Jurkat, Clone E6-1 (cell line): Measurements from ENCODE around the gene OR2L8. TPM values are rescaled to one million over a fixed set of nuclear protein-coding genes. Genes with fewer than 3 reads are reported as not detected.

Source experiments
- DNase-seq: peaks from one replicate; pipeline ENCODE4 v3.0.0-alpha.2; 2011; ENCODE audit warnings: low read depth, low spot score
- H3K4me3 ChIP-seq: 2 replicates; pipeline ENCODE4 v1.5.1; 2011; ENCODE audit warnings: mild to moderate bottlenecking, low read length, control low read depth, moderate library complexity
- polyA plus RNA-seq: library from polyadenylated mRNA; unstranded; fragments of >200 nt; gene quantifications from one replicate; pipeline ENCODE4 v1.2.1, GENCODE V29; 2012; ENCODE audit warnings: missing spikeins; ENCODE audit not compliant: insufficient read length, insufficient read depth

OR2L8 gene, protein sequence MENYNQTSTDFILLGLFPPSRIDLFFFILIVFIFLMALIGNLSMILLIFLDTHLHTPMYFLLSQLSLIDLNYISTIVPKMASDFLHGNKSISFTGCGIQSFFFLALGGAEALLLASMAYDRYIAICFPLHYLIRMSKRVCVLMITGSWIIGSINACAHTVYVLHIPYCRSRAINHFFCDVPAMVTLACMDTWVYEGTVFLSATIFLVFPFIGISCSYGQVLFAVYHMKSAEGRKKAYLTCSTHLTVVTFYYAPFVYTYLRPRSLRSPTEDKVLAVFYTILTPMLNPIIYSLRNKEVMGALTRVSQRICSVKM
- not detected for polyA plus RNA-seq

DNA sequence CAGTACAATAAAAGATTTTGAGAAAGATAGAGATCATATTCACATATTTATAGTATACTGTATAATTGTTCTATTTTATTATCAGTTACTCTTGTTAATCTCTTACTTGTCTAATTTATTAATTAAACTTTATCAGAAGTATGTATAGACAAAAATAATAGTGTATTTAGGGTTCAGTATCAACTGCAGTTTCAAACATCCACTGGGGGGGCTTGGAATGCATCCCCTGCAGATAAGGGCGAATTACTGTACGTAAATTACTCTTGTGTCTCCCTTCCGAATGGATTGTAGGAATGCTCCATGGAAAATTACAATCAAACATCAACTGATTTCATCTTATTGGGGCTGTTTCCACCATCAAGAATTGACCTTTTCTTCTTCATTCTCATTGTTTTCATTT lies at the start of gene OR2L8:
OR2L8 (plus strand) TSS at position 301 of the 400 bp plus-strand sequence; CDS start at position 301, 0 bp downstream.
- no peak for DNase-seq
- no peak within 1 kb of the TSS for H3K4me3 ChIP-seq

DNA sequence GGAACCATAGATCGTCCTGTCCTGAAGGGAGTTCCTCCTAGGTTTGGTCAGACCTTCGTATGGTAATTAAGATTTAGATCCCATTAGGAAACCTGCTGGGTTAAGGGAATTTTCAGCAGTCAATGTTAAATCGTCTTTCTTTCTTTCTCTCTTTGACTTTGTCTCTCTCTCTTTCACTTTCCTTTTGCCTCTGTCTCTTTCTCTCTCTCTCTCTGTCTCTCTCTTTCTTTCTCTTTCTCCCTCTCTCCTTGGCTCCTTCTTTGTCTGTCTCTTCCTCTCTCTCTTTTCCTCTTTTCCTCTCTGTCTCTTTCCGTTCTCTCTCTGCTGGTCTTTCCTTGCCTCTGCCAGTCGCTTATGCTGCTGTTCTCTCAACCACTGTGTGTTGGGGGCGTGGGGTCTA lies 44.5 kb upstream of the OR2L8 start:
- no peak overlapping the region for H3K4me3 ChIP-seq
- no peak for DNase-seq

DNA sequence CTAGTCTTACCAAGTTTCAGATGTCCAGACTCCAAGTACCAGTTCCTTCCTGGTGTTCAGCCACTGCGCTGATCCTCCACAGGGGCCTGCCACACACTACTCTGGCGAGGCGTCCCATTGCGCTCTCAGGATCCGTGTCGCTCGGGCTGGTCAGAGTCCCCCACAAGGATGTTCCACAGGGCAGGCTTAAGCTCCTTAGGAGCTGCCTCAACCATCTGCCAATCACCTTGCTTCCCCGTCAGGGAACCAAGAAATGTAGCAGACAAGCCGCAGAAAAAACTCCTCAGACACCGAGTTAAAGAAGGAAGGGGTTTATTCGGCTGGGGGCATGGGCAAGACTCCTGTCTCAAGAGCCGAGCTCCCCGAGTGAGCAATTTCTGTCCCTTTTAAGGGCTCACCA lies 43.5 kb upstream of the OR2L8 start:
- no peak for DNase-seq
- H3K4me3 ChIP-seq, result no peak overlapping the region

DNA sequence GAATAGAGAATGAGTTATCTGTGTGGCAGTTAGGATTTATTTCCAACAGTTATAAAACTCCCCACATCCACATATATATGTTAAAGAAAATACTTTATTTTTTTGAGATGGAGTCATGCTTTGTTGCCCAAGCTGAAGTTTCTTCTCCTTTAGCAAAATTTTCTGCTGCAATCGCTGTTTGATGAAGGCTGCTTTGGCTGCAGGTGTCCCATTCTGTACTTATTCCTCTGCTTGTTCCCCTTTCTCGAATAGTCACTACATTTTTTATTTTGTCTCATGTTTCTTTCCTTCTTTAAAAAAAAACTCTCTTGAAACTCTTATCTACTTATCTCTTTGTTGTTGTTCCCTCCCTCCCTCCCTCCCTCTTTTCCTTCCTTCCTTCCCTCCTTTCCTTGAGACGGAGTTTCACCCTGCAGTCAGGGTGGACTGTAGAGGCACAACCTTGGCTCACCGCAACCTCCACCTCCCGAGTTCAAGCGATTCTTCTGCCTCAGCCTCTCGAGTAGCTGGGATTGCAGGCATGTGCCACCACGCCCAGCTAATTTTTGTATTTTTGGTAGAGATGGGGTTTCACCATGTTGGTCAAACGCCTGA lies 42.7 kb upstream of the OR2L8 start:
- H3K4me3 ChIP-seq, result no peak overlapping the region
- no peak for DNase-seq

DNA sequence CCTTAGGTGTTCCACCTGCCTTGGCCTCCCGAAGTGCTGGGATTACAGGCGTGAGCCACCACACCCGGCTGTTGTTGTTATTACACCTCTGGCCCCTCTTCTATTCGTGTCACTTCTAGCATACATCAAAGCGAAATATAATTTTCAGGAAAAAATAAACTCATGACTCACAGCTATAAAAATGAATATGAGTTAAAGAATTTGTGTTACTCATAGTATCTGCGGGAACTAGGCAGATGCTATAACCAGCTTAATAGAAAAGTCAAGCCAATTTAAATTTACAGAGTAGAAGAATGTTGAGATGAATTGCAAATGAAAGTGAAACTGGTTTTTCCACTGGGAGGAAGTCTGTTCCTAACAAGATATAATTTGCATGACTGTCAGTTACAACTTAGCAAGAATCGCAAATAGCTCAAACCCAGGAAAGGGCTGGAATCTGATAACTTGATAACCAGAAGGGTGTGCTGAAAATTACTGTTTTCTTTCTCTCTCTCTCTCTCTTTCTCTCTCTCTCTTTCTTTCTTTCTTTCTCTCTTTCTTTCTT lies 42.1 kb upstream of the OR2L8 start:
- peak; percentile 61 for DNase-seq
- no peak overlapping the region for H3K4me3 ChIP-seq

DNA sequence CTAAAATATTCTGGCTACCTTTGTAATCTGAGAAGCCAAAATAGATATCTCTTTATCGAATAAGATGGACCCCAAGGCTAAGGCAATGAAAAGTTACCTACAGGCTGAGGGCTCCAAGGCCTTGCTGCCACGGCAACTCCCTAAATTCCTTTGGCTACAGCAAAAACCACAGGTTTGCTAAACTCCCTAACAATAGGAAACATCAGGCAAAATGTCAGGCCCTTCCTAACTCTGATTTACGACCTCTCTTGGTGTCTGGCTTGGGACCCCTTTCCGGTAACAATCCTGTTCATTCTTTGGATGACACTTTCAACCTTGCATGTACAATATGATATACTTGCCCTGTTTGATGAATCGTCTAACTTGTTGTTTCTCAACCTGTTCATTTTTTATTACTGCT lies 39.9 kb upstream of the OR2L8 start:
- no peak overlapping the region for H3K4me3 ChIP-seq
- DNase-seq, result no peak

DNA sequence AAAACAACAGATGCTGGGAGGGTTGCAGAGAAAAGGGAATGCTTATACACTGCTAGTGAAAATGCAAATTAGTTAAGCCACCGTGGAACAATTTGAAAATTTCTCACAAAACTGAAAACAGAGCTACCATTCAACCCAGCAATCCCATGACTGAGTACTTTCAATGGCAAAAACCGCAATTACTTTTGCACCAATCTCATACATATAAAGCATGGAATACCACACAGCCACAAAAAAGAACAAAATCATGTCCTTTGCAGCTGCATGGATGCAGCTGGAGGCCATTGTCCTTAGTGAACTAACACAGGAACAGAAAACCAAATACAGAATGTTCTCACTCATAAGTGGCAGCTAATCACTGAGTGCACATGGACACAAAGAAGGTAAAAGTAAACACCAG lies 34.9 kb upstream of the OR2L8 start:
- H3K4me3 ChIP-seq, result no peak overlapping the region
- no peak for DNase-seq

DNA sequence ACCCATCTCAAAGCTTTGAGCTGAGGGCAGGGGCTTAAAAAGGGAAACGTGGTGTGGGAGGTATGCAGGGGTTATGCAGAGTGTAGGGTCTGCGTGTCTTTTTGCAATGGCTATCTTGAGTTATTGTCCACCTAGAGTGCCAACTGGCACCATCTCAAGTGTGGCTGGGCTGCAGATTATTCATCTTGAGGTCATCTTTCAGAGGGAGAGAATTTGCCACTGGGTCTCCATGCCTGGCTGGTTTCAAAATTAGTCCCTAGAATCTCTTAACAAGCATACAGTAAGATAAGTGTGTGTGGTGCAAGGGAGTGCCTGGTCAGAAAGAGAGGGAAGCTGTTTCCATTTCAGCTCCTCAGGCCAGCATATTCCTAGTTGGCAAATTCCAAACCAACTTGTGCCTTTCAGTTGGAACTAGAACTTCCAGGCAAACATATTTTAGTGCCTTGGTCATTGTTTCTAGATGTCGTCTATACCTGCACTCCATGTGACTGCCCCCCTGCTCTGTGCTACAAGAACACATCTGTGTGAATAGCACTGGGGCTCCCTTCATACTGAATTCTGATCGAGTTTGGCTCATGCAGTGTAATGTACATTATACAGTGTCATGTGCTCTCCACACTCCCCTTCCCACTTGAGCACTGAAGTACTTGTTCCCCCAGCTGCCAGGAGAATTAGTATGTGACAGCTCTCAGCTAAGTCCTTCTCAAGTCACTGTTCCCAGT lies 33.6 kb upstream of the OR2L8 start:
- no peak for DNase-seq
- no peak overlapping the region for H3K4me3 ChIP-seq

DNA sequence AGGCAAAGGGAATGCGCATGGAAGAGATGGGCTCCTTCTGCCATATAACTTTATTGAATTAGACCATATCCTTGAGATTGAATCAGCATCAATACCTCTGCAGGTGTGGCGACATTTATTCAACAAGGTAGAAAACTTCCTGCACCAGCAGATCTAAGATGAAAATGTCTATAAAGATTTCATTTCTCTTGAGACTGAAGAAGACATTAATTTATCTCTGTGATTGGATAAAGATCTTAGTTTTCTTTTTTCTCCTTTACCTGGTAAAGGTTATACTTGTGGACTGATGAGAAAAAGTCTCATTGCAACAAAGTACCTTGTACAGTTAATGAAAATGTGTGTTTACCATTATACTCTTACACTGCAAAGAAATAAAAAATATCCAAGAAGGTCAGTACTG lies 28.7 kb upstream of the OR2L8 start, which contains the start of gene OR2T8:
OR2T8 (plus strand) TSS at position 301 of the 400 bp plus-strand sequence. CDS start 766 bp downstream, outside the sequence.
- H3K4me3 ChIP-seq, result no peak within 1 kb of the TSS
- no peak for DNase-seq

DNA sequence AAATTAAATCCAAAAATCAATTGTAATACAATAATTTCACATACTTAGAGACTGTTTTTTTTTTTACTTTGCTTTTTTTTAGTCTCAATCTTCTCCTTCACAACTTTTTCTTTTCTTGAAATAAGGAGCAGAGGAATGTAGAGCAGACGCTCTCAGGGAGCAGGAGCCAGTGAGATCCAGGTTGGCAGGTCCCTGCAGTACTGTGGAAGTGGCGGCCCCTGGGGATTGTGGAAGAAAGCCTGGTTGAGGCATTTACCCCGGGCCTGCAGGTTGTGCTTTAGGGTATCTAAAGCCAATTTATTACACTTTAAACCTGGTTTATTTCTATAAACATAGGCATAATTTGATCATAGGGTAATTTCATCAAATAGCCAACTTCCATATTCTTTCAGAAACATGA lies 24.7 kb upstream of the OR2L8 start:
- no peak for DNase-seq
- no peak overlapping the region for H3K4me3 ChIP-seq

DNA sequence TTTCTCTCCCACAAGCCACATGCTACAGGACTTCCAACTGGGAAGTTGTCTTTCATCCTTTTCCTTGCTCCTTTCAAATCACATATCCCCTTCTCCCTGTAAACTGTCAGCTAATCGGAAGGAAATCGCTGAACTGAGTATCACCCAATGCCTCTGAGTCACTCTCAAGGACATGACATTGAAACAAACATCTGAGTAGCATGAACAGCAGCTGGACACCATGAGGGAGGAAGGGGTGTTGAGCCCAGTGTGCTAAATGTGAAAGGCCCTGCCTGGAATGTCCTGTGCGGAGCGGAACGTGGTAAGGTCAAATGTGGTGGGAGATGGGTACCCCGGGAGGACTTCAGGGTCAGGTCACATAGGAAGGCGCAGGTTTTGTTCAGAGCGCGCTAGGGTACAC lies 23.8 kb upstream of the OR2L8 start, which contains the start of gene OR2AJ1:
OR2AJ1 (plus strand) TSS at position 22 of the 400 bp plus-strand sequence. CDS start 8,880 bp downstream, outside the sequence.
- H3K4me3 ChIP-seq, result no peak within 1 kb of the TSS
- no peak for DNase-seq

DNA sequence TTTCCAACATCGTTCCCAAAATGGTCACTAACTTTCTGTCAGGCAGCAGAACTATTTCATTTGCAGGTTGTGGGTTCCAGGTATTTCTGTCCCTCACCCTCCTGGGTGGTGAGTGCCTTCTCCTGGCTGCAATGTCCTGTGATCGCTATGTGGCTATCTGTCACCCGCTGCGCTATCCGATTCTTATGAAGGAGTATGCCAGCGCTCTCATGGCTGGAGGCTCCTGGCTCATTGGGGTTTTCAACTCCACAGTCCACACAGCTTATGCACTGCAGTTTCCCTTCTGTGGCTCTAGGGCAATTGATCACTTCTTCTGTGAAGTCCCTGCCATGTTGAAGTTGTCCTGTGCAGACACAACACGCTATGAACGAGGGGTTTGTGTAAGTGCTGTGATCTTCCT lies 14.7 kb upstream of the OR2L8 start:
- no peak overlapping the region for H3K4me3 ChIP-seq
- DNase-seq, result no peak

DNA sequence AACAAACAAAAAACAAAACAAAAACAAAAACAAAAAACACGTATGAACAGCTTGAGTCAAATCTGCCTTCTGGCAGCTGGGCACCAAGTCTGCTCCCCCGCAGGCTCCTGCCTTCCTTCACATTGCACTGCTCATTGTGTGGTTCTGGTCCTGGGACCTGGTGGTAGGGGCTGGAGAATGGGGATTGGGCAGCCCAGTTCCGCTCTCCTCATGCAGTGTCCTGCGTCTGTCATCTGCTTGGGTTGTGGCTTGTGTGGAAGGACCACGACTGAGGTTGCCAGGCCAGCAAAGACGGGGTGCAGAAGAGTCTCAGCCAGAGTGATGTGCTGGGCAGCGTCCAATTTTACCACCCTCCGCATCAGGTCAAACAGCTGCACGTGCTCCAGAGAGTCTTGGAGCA lies 12.9 kb upstream of the OR2L8 start:
- DNase-seq, result no peak
- H3K4me3 ChIP-seq, result no peak overlapping the region

DNA sequence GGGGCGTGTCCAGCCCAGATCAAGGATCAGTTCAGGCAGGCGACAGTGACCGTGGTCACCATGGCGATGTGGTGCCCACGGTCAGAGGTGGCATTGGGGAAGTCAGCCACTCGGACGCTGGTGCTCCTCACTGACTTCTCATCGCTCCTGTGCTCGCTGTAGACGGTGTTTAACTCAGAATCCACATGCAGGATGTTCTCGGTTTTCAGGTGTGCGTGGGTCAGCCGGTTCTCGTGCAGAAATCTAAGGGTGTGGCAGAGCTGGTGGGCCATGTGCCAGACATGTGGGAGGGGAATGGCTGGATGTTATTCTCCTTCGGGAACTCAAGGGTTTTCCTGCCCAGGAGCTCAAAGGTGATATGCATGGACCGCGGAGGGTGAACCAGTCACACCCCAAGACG lies 12.2 kb upstream of the OR2L8 start:
- no peak overlapping the region for H3K4me3 ChIP-seq
- no peak for DNase-seq

DNA sequence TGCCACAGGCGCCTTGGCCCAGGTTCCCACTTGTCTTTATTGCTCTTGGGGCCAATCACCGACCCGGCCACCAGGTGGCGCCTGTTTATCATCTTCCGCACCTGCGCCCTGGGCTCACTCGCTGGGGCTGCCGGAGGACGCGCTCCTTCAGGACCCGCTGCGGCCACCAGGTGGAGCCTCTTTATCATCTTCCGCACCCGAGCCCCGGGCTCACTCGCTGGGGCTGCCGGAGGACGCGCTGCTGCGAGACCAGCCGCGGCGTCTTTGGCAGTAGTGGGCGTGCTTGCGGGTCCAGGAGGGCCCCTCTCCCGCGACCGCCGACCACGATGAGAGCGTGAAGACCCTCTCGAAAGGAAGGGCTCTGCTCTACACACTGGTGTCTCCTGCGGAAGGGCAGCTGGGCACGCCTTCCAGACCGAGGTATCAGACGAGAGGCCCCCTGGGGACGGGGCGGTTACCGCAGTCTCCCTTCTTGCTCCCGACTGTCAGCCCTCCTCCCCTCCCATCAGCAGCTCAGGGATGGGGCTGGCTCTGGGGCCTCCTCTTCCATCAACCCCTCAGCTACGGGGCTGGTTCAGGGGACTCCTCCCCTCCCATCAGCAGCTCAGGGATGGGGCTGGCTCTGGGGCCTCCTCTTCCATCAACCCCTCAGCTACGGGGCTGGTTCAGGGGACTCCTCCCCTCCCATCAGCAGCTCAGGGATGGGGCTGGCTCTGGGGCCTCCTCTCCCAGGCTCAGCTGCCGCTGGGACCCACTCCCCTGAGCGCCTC lies 11.5 kb upstream of the OR2L8 start:
- DNase-seq, result peak; percentile 82
- H3K4me3 ChIP-seq, result peak overlapping the region; percentile 61

DNA sequence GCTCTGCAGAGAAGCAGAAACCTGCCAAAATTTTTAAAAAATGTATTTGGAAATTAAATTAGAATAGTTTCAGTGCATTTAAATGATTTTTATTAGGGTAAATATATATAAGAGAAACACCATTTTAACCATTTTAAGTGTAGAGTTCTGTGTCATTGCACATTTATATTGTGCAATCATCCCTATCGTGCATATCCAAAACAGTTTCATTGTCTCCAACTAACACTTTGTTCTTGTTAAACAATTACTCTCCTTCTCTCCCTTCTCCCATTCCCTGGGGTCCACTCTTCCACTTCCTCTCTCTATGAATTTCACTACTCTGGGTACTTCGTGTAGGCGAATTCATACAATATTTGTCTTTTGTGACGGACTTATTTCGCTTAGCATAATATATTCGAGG lies 6.0 kb upstream of the OR2L8 start:
- no peak for DNase-seq
- no peak overlapping the region for H3K4me3 ChIP-seq

DNA sequence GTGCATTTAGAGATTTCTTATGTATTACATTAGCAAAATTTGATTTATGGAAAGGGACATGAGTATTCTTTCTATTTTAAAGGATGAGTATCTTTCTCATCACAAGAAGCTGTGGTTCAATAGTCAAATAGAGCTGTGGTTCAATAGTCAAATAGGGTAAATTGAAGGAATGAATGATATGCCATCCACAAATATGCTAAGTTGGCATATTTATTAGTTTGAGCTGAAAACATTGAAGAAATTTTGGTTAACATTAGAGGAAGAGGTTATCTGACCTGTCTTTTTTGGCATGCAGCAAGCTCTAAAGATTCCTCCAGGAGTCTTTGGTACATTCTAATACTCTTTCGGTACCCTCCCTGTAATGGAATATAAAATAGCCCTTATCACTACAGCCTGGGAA lies 4.8 kb downstream of the OR2L8 start:
- H3K4me3 ChIP-seq, result no peak overlapping the region
- DNase-seq, result no peak

DNA sequence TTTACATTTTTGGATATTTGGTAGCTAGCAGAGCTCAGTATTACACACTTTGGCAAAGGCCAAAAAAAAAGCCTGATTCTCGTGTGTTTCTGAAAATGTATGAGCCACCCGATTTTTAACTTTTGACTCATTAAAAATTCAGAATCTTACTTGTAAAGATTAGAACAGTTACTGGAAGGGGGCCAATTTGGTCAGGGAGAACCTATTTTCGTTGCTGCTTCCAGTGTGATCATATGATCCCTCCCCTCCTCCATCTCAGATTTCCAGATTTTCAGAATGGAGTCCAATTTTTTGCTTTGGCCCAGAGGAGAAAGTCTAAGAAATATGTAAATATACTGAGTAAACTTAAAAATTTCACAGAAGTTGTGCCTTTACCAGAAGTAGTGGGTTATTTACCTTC lies 13.1 kb downstream of the OR2L8 start:
- DNase-seq, result no peak

DNA sequence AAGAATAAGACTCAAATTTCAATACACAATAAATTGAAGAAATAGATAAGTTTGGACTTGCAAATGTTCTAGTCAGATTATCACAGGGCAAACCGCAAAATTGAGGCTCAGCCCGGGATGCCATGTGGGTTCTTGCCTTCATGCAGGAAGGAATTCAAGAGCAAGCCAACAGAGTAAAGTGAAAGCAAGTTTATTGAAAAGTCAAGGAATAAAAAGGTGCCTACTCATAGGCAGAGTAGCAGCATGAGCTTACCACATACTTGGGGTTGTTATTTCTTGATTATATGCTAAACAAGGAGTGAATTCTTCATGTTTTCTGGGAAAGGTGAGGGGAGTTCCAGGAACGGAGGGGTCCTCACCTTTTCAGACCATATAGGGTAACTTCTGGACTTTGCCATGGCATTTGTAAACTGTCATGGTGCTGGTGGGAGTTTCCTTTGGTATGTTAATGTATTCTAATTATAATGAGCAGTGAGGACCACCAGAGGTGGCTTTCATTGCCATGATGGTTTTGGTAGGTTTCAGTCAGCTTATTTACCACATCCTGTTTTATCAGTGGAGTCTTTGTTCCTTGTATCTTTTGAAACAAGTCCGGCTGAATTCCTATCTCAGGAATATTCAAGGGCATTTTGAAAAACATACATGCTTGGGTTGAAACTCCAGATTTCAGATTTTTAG lies 14.4 kb downstream of the OR2L8 start:
- no peak for DNase-seq
- H3K4me3 ChIP-seq, result no peak overlapping the region

More for the DNA sequence above, 13.1 kb downstream of the OR2L8 start:
- H3K4me3 ChIP-seq, result no peak overlapping the region
